Mucosa of descending colon (tissue), 3 donors: ENCODE measurements around the gene PTPRD. TPM values are rescaled to one million over a fixed set of nuclear protein-coding genes. Genes with fewer than 3 reads are reported as not detected.

Experiments used
- ATAC-seq: fragments of 200-7000 bp; cut with Tn5 transposase; one replicate; pipeline ENCODE4 v1.9.1; 2020; ENCODE audit warnings: mild to moderate bottlenecking, moderate library complexity
- DNase-seq, 3 donors: peaks; one replicate each; pipeline ENCODE4 v3.0.0-alpha.2; 2020
- H3K36me3 ChIP-seq: fragments of 200-600 bp; one replicate; pipeline ENCODE4 v1.8.0; 2021; ENCODE audit warnings: low read depth, mild to moderate bottlenecking
- H3K4me1 ChIP-seq: fragments of 200-600 bp; one replicate; pipeline ENCODE4 v1.8.0; 2021; ENCODE audit warnings: low read depth, mild to moderate bottlenecking
- H3K4me3 ChIP-seq: fragments of 200-600 bp; one replicate; pipeline ENCODE4 v1.8.0; 2021; ENCODE audit warnings: mild to moderate bottlenecking
- H3K9me3 ChIP-seq: fragments of 200-600 bp; one replicate; pipeline ENCODE4 v1.8.0; 2021; ENCODE audit warnings: mild to moderate bottlenecking
- intact Hi-C, 2 donors: fragments of 100-400 bp; cut with DNase I in 1 of 2; cut with micrococcal nuclease in 1 of 2; formaldehyde crosslinking; loops; one replicate each; pipeline versions ENCODE4 v1.11.0 to v1.11.1; 2022; cut with DNase I, micrococcal nuclease
- total RNA-seq, 3 donors: library from RNA; stranded (reverse); fragmentation: NEBNext Ultra II Directional in 2 of 3; extraction: Animal tissue kit (Norgen Biotek cat#: 25700) in 2 of 3; gene quantifications; one replicate each; pipeline versions ENCODE4 v1.2.1 to v1.2.4, GENCODE V29; 2021 to 2023
- TF ChIP-seq, protein P1 (sequence below): fragments of 200-600 bp; IDR thresholded peaks from one replicate; pipeline ENCODE4 v1.8.0; 2022; ENCODE audit warnings: antibody characterized with exemption, mild to moderate bottlenecking
- donor health status: DM: no; HTN: no; CAD: no; lungs with moderate emphysema.
- donor health status: DM: no; HTN: no; CAD: no.
- donor health status: DM: no; HTN: yes; CAD: no.

The PTPRD gene
- total RNA-seq, 3 donors from 2014 or later = 52.7 to 128 (median 113) TPM

GRCh38 chr9:8338767-8339510 lies 2273.9 kb downstream of the PTPRD start:
- Histone ChIP-seq H3K4me1 (peaks cover 2% of the 10 kb centered on the region), H3K9me3 (no peaks in the 10 kb centered on the region), H3K36me3 (no peaks in the 10 kb centered on the region), H3K4me3 (no peak overlapping the region)
- intact Hi-C loops = no loop called here
- no peak for DNase-seq
- TF ChIP-seq, protein P1, sequence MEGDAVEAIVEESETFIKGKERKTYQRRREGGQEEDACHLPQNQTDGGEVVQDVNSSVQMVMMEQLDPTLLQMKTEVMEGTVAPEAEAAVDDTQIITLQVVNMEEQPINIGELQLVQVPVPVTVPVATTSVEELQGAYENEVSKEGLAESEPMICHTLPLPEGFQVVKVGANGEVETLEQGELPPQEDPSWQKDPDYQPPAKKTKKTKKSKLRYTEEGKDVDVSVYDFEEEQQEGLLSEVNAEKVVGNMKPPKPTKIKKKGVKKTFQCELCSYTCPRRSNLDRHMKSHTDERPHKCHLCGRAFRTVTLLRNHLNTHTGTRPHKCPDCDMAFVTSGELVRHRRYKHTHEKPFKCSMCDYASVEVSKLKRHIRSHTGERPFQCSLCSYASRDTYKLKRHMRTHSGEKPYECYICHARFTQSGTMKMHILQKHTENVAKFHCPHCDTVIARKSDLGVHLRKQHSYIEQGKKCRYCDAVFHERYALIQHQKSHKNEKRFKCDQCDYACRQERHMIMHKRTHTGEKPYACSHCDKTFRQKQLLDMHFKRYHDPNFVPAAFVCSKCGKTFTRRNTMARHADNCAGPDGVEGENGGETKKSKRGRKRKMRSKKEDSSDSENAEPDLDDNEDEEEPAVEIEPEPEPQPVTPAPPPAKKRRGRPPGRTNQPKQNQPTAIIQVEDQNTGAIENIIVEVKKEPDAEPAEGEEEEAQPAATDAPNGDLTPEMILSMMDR = no peak
- ATAC-seq = no peak

DNA sequence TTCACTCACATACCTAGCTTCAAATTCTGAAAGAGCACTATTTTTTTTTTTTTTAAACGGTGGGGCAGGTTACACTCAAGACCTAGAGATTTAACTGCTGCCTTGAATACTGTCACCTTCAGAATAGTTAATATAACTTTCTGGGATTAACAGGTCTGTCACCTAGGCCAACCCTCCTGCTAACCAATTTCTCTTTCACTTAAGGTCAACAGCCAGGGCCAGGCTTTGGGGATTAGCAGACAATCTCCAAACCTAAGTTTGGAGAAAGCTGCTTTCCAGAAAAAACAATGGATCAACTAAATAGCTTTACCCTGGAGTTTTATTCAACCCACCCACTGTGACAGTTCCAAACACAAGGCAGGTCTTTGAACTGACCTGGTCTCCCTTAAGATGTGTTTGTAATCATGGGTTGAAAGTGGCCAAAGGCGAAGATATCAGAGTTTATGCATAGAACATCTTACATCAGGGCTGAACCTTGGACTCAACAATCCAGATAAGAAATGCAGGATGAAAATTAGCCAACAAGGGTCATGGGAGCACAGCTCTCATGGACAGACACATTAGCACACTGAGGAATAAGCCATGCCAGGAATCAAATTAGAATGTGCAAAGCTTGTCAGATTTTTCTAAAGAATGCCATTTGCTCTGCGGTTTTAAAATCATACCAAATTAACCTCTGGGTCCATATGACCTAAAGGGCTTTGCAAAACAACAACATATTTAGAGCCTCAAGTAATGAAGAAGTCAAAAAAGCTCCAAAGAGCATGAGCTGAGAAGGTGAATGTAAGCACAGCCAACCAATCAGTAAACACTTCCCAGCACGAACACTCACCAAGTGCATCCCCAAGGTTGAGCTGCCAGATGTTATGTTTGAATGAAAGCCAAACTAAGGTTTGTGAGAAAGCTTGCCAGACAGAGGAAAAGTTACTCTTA lies 2274.7 kb downstream of the PTPRD start:
- Histone ChIP-seq H3K36me3 (no peaks in the 10 kb centered on the region), H3K4me3 (no peak overlapping the region), H3K4me1 (peaks cover 2% of the 10 kb centered on the region), H3K9me3 (no peaks in the 10 kb centered on the region)
- intact Hi-C loops = no loop called here
- TF ChIP-seq, protein P1 = no peak
- DNase-seq = peak in 1 of 3 donors; percentile 23
- ATAC-seq = peak; percentile 89

- Histone ChIP-seq H3K4me1 (peaks cover 1% of the 10 kb centered on the region), H3K4me3 (no peak overlapping the region), H3K36me3 (no peaks in the 10 kb centered on the region), H3K9me3 (no peaks in the 10 kb centered on the region)
- intact Hi-C loops = no loop called here
- TF ChIP-seq, protein P1 = no peak
- ATAC-seq = no peak
- no peak for DNase-seq
Measured at GRCh38 chr9:8332871-8333270, 2279.9 kb downstream of the PTPRD start.

- ATAC-seq = no peak
- intact Hi-C loops = no loop called here
- Histone ChIP-seq H3K9me3 (no peaks in the 10 kb centered on the region), H3K4me1 (no peaks in the 10 kb centered on the region), H3K4me3 (no peak overlapping the region), H3K36me3 (no peaks in the 10 kb centered on the region)
- no peak for DNase-seq
- TF ChIP-seq, protein P1 = no peak
Measured at GRCh38 chr9:8332331-8332650, 2280.5 kb downstream of the PTPRD start.

- Histone ChIP-seq H3K9me3 (no peaks in the 10 kb centered on the region), H3K36me3 (no peaks in the 10 kb centered on the region), H3K4me1 (no peaks in the 10 kb centered on the region), H3K4me3 (no peak overlapping the region)
- ATAC-seq (no peak), DNase-seq (no peak)
- intact Hi-C loops = no loop called here
- TF ChIP-seq, protein P1 = no peak
Measured at GRCh38 chr9:8331507-8332330, 2281.1 kb downstream of the PTPRD start.
